RPMI7951 (cell line): ENCODE results near the gene MRGPRX2. TPM values are rescaled to one million over a fixed set of nuclear protein-coding genes. Genes with fewer than 3 reads are reported as not detected.

Source experiments
- DNase-seq: peaks from one replicate; pipeline ENCODE4 v3.0.0-alpha.2; 2012; ENCODE audit warnings: low read depth
- total RNA-seq: library from RNA; depleted of rRNA; stranded (reverse); fragments of >200 nt; shearing (Covaris generic); gene quantifications from 2 replicates; pipeline ENCODE4 v1.2.3, GENCODE V29; 2014; rRNA removed

Gene MRGPRX2
- not detected in 2 replicates for total RNA-seq

DNA sequence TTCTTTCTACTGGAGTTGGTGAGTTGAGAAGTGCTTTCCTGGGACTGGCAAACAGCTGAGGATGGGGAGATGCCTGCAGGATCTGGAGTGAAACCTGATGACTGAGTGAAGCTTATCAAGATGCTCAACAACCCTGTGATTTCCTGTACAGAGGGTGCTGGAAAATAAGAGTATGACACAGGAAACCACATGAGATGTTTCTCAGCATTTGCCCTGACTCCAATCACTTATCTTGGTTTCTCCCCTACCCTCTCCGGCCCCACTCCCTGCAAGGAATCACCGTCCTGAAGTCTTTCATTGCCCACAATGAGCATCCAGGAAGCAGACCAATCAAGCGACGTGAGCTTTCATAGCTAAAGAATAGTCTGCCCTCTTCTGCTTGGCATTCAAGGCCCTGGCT, at the start of gene MRGPRX2:
MRGPRX2 (minus strand) TSS at position 89 of the 400 bp plus-strand sequence. CDS start 4,315 bp downstream, outside the sequence.
- no peak for DNase-seq

DNA sequence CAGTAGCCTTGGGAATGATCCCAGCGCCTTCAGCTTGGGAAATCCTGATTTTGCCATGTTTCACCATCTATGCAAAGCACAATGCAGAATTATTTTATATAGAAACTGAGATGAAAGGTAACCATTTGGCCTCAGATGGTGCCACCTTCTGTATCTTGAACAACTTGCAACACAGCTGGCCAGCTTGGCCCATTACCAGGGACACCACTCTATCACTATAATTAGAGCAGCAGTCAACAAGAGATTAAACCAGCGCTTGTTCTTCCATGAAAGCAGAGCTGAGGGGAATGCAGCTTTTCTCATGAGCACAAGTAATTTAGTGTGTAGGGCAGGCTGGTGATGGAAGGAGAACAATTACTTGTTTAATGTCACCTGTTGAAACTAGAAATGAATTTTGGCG, 49.8 kb upstream of the MRGPRX2 start:
- no peak for DNase-seq

DNA sequence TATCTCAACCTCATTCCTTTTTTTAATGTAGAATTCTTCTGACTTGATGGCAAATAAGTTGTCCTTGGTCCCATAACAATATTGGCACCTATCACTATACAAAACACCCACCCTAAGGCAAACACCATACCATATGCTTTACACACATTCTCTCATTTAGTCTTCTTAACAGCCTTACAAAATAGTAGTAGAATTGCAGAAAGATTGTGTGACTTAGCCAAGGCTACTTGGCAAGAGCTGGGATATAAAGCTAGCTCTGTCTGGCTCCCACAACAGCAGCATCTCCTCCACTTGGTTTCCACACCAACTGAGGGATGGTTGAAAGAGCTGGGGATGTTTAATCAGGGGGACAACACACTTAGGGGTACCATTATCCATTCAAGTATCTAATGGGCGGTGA, 46.6 kb upstream of the MRGPRX2 start:
- no peak for DNase-seq

DNA sequence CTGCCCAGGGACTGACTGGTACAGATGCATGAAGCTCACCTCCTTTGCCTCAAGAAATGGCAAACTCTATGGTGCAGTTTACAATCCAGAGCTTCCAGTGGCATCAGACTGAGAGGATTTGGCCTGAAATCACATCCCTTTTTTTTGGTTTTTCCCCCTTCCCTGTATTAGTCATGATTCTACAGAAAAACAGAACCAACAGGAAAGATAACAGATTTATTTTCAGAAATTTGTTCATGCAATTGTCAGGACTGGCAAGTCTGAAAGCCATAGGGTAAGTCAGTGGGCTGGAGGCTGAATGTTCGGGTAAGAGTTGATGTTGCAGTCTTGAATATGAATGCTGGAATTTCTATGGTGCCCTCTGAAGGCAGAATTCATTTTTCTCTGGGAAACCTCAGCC, 44.5 kb upstream of the MRGPRX2 start:
- no peak for DNase-seq

DNA sequence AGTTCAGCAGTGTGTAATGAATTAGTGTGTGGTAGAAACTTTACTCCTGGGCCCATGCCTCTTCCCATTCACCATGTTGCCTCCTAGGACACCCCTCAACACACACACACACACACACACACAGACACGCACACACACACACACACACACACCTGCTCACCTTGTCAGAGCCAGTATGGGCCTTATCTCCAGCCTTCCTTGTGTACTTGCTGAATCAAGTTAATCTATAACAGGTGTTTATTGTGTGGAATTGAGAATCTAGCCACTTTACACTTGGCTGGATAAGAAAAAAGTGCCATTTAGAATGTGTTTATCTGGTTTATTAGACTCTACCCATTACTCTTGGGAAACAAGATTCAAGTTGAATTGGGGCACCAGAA, 42.0 kb upstream of the MRGPRX2 start:
- no peak for DNase-seq

DNA sequence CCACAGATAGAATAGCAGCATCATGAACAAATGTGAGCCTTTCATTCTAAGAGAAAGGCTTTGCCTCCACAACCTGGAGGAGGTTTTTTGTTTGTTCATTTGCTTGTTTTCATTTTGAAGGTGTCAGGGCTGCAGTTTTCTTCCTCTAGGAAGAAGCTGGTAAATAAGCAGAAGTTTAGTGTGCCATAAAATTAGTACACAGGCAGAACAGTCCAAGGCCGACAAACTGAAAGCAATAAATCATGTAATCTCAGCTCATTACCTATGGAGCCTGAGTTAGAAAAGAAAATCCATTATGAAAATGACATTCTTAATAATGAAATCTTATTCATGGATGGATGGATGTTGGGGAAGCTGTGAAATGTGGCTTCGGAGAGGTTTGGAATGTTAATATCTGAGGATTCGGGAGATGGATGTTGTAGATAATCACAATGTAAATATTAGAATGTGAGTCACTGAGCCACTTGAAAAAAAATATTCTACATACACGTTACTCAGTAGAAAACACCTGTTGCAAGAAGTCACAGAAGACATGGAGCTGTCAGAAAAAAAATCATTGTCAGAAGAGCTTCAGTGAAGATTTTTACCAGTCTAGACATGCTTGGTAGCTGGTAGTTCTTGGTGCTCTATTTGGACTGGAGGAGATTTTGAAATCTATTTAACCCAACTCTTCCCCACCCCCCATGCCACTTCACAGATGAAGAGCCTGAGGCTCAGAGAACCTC, 41.4 kb upstream of the MRGPRX2 start:
- DNase-seq: no peak

DNA sequence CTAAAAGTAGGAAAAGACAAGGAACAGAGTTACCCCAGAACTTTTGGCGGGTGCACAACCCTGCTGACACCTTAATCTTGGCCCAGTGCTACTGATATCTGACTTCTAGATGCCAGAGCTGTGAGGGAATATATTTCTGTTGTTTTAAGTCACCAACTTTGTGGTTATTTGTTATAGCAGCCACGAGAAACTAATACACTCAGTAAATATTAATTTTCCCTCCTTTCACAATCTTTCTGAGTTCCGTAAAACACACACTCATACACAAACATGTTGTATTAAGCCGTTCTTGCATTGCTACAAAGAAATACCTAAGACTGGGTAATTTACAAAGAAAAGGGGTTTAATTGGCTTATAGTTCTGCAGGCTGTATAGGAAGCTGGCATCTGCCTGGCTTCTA, 40.4 kb upstream of the MRGPRX2 start:
- no peak for DNase-seq

DNA sequence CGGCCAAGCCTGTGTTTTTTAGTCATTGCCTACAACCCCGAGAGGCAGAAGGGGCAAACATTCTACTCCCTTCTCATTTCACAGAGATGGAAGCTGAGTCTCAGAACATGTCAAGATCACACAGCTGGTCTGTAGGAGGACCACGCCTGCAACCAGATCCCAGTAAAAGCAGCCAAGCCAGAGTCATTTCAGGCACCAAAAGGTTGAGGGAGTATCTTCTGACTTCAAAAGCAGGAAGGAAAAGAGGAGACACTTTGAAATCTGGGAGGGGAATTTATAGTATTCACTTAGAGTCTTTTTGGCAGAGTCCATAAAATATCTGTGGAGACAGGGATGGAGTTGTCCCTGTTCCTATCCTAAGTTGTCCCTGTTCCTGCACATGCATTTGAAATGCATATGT, 38.6 kb upstream of the MRGPRX2 start:
- DNase-seq: no peak

DNA sequence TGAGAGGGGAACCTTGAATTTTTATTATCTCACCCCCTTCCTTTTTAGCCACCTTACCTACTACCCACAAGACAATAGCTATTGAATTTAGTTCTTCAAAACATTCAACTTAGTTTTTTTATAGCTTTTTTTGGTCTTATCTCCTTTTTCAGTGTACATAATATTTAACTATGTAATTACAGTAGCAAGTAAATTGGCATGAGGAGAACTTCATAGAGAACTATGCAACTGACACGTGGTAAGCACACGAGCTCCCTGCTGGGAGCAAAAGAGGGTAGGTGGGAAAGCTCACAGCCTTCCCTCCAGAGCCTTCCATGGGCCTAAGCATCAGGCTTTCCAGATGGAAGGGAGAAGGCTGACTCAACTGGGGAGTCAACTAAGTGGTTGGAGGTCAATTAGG, 34.3 kb upstream of the MRGPRX2 start:
- DNase-seq: no peak

DNA sequence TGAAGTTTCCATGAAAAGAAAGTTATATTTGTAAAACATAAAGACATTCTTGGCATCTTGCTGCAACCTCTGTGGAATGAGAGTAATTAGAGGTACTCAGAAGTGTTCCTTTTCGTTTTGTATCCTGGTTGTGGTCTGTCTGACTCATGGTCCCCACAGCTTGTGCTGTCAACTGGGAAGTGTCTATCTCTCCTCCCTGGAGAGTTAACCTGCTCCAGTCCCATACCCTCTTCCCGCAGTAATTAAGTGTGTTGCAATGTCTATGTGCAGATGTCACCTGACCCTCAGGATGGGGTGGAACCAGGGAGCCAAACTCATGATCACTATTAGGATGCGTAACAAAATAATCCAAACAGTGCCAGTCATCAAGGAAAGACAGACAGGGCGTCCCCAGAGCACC, 33.5 kb upstream of the MRGPRX2 start:
- peak; percentile 79 for DNase-seq

DNA sequence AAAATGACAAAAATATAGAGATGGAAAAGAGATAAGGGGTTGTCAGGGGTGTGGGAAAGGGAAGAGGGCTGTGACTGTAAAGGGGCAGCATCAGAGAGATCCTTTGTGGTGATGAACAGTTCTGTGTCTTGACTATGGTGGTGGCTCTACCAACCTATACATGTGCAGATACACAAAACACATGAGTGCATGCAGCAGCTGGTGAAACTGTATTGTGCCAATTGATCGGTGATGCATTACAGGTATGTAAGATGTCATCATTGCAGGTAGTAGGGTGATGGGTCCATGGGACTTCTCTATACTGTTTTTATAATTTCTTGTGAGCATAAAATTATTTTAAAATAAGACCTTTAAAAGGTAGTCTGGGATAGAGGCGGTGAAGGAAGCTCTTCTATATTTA, 32.3 kb upstream of the MRGPRX2 start:
- DNase-seq: no peak

DNA sequence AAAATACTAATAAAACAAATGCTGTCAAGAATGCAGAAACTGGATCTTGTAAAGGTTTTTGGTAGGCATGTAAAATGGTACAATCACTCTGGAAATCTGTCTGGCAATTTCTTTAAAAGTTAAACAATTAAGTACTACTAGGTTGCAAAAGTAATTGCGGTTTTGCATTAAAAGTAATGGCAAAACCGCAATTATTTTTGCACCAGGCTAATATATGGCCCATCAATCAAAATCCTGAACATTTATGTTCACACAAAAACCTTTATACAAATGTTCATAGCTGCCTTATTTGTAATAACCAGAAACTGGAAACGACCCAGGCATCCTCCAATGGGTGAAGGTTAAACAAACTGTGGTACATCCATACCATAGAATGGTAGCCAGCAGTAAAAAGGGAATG, 31.8 kb upstream of the MRGPRX2 start:
- DNase-seq: no peak

DNA sequence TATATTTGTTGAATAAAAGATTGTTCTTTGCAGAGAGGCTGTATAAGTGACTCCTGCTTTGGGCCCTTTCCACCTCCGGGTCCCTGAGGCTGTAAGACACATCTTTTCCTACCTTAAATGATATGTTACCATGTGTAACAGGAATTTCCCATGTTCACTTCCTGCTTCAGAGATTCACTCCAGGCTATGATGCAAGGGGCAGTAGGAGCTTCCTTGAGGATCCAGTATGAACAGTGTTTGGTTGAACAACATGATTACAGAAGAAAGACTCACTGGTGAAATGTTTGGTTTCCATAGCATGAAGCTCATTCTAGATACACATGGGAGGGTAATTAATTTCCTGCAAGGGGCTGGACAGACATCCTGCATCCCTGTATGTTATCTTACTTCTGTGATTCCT, 30.8 kb upstream of the MRGPRX2 start:
- no peak for DNase-seq

DNA sequence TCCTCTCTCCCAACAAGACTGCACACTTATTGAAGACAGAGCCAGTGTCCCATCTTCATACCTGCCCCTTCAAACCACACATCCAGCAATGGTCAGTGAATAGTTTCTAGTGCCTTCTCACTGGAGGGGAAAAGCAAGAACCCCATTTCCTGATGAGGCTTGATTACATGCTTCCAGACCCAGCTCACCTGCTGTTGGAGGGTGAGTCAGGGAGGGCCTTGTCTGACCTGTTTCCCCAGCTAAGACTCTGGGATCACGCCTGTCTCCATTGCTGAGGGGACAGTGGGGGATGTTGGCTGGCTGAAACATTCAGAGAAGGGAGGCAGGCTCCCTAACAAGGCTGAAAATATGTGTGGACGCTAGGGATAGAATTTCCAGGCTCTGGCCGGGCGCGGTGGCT, 28.9 kb upstream of the MRGPRX2 start:
- DNase-seq: no peak

DNA sequence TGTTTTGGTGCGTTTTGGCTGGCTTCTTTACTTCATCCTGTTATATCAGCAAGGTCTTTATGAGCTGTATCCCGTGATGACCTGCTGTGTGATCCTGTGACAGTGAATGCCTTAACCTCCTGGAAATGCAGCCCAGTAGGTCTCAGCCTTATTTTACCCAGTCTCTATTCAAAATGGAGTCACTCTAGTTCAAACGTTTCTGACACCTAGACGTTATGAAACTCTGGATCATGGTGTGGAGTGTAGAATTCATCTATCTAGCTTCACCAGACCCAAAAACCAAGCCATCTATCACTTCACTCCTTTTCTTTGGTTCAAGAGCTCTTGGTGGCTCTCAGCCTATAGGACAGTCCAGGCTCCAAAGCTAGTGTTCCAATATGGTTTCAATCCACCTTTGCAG, 28.3 kb upstream of the MRGPRX2 start:
- DNase-seq: no peak

DNA sequence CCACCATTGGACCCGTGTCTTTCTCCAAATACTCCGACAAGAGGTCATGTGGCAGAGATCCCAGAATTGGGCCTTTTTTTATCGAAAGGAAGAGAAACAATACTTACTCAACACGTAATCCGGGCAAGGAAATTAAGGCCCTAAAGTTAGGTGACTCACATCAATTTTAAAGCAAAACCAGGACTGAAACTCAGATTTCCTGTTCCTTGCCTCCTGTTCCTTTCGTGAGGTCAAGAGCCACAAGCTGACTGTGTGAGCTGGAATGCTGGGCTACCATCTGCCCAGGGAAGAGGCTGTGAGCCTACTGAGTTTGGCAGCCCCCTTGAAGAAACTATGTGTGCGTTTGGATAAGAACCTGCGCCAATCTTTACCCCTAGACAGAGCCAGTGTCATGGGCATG, 27.1 kb upstream of the MRGPRX2 start:
- peak; percentile 92 for DNase-seq

DNA sequence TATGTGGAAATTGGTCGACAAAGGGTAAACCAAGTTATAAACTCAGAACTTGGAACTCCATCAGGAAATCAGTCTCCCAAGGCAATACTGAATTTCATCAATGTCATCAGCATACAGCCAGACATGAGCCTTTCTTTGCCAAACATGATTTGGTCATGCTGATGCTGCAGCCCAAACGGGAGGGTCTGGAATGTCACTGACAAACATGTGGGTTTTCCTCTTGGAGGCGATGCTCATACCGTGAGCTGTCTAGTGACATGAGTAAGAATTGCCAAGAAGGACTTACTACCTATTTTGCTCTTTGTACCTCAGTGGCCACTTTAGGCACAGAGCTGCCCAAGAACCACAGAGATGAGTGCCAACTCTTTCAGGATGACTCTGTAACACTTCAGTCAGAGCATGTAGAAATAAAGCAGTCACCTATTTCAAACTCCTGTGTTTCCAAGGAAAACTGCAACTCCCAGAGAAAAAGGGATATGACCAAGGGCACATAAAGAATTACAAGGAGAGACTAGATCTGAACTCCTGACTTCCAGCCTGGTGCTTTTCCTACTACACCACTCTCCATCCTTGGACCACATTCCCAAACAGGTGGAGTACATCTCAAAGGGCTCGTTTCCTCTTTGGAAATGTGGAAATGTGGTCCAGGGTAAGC, 24.3 kb upstream of the MRGPRX2 start:
- peak; percentile 28 for DNase-seq

DNA sequence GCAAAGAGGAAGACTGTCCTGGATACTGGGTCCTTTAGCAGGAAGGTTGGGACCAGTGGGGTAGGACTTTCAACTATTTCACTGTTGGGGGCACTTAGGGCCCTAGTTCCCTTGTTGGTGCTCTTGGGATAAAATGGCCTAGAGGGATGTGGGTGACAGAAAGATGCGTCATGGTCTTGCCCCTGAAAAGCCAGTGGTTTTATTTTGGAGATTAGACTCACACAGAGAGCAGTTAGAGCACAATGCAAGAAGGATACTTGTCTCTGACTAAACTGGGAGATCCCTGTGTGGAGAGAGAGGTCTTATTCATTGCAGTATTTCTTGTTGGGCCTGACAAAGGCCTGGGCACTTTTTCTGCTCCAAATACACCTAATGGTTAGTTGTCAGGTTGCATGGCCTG, 22.6 kb upstream of the MRGPRX2 start:
- DNase-seq: peak; percentile 65

DNA sequence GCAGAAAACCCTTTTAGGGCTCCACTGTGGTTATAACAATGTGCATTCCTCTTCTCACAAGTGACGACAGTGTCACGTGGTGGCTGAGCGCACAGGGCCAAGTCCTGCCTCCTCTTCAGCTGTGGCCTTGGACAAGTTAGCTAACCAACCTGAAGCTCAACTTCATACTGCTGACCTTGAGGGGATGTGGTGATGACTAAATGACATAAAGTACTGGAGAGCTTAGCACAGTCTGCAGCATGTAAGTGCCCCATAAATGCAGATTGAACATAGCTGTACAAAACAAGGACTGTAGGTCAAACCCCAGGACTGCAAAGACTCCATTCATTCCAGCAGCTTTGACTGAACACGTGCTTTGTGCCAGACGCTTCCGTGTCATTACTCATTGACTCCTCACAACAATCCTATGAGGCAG, 20.1 kb upstream of the MRGPRX2 start:
- DNase-seq: peak; percentile 91

DNA sequence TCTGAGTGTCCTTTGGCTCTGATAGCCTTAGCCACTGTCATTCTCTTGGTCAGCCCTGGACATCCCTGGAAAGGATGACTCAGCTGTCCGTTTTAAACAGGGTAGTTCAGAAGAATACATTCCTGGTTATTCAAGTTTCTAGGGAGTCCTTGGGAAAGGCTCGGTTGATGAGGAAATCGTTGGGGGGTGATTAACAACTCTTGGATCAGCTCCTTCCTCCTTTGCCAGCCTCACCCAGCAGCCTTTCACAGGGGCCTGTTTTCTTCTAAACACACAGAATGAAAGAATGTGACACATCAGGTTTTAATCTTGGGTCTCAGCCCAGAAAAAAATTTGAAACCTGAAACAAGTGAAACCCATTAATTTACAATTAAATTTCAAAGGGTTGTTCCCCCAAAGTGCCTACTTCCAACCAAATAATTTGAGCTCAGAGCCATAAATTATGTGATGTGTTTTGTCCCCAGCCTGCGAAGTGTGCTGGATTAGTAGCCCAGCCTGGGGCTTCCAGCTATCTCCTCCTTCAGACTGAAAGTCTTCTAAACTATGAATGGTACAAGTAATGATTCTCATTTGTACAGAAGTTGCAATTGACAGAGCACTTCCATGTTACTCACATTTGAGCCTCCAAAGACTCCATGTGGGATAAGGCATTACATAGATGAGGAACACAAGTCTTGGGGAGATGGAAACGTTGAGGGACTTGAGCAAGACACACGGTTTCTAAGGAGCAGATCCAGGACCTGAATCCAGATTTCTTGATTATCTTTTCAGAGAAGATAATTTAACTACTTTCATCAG, 19.3 kb upstream of the MRGPRX2 start:
- DNase-seq: peak; percentile 91

DNA sequence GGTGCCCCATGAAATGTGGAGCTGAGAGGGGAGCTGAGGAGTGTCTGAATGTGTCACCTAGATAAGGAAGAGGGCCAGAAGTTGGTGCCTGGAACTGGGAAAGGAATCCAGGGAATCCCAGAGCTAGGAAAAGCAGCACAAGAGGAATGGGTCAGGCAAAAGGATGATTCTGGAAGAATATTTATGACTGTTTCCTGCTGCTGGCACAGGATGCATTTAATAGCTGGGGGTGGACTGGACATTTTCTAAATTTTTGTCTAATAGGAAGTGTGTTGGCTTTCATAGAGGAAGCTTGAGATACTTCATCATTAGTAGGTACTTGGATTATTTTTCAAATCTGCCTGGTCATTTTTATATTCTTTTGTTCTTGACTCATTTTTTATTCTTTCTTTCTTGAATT, 17.4 kb upstream of the MRGPRX2 start:
- no peak for DNase-seq

DNA sequence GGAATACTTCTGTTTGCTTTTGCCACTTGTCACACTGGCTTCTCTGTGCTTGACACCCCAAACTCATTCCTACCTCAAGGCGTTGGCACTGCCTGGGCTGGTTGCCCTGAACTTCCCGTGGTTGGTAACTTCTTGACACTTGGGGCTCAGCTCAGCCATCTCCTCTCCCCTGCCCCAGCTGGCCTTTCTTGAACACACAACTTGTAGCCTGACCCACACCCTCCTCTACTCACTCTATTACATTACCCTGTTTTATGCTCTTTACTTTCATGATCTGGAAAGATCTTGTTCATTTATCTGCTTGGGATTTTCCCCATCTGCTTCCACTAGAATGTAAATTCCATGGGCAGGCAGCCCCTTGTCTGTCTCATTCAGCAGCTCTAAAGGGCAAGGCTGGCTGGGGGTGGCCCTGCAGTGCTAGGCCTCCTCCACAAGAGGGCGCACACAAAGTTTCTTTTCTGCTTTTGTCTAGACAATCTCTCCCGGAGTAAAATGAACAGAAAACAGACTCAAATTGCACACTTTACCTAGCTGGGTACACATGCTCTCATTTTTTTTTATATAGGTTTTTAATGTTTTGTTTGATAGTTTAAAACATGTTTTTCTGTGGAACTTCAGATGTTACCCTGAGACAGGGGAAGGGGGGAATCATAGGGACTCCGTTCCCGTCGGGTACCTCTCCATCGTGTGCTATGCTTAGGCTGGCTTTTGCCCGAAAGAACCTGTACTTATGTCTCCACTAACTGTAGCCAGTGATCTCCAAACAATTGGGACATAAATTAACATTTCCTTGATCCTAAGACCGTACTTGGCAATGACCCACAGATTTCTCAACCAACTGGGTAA, 16.4 kb upstream of the MRGPRX2 start:
- peak; percentile 42 for DNase-seq
